ENCODE measurements around the gene RAMACL. TPM values are rescaled to one million over a fixed set of nuclear protein-coding genes. Genes with fewer than 3 reads are reported as not detected.

The RAMACL gene
- total and polyA plus RNA-seq, 2 of the 4 experiments (the other 2 are of a cell fraction), result 0.46 to 0.90 TPM

DNA sequence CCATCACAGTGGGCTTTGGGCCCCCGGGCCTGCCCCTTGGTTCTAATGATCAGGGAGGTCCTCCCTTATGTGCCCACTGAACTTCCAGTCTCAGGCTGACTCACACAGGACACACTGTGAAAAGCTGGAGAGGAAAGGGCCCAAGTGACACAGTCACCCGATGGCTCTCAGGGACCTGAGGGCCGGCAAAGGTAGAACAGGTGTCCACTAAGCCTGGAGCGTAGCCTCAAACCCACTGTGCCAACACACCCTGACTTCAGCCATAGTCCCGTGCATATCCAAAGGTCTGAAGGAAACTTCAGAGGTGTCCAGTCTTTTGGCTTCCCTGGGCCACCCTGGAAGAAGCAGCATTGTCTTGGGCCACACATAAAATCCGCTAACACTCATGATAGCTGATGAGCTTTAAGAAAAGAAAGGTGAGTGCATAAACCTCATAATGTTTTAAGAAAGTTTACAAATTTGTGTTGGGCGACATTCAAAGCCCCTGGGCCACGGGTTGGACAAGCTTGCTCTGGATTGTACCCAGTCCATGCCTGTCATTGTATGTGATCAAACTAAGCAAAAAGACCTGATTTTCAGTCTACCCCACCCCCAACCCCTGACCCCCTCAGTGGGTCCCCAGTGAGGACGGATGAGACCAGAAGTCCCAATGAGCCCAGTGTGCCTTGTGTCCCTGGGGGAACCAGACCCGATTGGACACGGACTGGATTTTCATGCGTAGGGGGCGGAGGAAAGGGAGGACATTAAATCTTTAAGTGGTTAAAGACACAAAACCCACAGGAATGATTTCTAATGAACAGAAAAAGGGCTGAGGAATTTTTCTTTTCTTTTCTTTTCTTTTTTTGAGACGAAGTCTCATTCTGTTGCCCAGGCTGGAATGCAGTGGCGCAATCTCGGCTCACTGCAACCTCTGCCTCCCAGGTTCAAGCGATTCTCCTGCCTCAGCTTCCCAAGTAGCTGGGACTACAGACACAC lies 6.1 kb downstream of the RAMACL start:
- H4K5ac ChIP-seq (ENCODE audit: low read depth, low read length), result no peak overlapping the region
- ChIA-PET CTCF (no interaction called here), POLR2A (ENCODE audit: unreplicated experiment) (no interaction called here)
- dilution Hi-C loops (cut with HindIII; ENCODE audit: low sequenced_read_pairs, unreplicated experiment) (no loop called here), intact Hi-C loops (cut with micrococcal nuclease) (no loop called here), in situ Hi-C loops (cut with MboI; ENCODE audit: low sequenced_read_pairs) (no loop called here)
- H3K27ac ChIP-seq (ENCODE audit: insufficient read depth, low read length), result no peak overlapping the region
- H3K27me3 ChIP-seq (ENCODE audit: control insufficient read depth, insufficient read depth, low read length), result no peaks in the 10 kb centered on the region
- no peak overlapping the region for H2AFZ ChIP-seq (replicated peaks; ENCODE audit: low read length, poor library complexity)
- H3K9ac ChIP-seq (ENCODE audit: low read depth, low read length), result no peak overlapping the region
- H3K79me1 ChIP-seq (ENCODE audit: low read depth in 1 of 2, low read length in 2 of 2), result peaks cover 29 to 30% of the 10 kb centered on the region in 2 experiments
- no peak overlapping the region for H3K4ac ChIP-seq (ENCODE audit: low read depth, low read length)
- DNase-seq (no peak), ATAC-seq (ENCODE audit: low read depth) (no peak)
- TF ChIP-seq RFX5 (IDR thresholded peaks at IDR 0.05; ENCODE audit: low read depth, low read length), result no peak
- no peak for TF ChIP-seq FOS (IDR thresholded peaks at IDR 0.05; ENCODE audit: low read depth, low read length)
- no peak for TF ChIP-seq MXI1 (IDR thresholded peaks at IDR 0.05; ENCODE audit: borderline replicate concordance, low read depth, low read length)
- no peak for TF ChIP-seq CEBPB (IDR thresholded peaks at IDR 0.05; ENCODE audit: low read depth, low read length)
- no peak for TF ChIP-seq MAFK (IDR thresholded peaks at IDR 0.05; ENCODE audit: low read depth, low read length)
- TF ChIP-seq NFE2L2 (IDR thresholded peaks at IDR 0.05; ENCODE audit: low read depth, low read length), result no peak
- TF ChIP-seq SMC3 (IDR thresholded peaks at IDR 0.05; ENCODE audit: low read depth, low read length), result no peak
- TF ChIP-seq MAZ (IDR thresholded peaks at IDR 0.05; ENCODE audit: borderline replicate concordance, low read depth, low read length), result no peak
- H3K4me1 ChIP-seq (ENCODE audit: control insufficient read depth, insufficient read depth, low read length), result peaks cover 5% of the 10 kb centered on the region
- no peaks in the 10 kb centered on the region; the same call in 1 of the 2 replicates for H4K20me1 ChIP-seq (ENCODE audit: insufficient read depth, low read length)
- H3K56ac ChIP-seq (ENCODE audit: extremely low read depth, insufficient read depth, low read length), result no peak overlapping the region
- H2BK5ac ChIP-seq (ENCODE audit: low read depth, low read length, poor library complexity, severe bottlenecking), result no peak overlapping the region
- no peak overlapping the region for H2BK20ac ChIP-seq (ENCODE audit: low read depth, low read length)
- no peak overlapping the region for H3K18ac ChIP-seq (ENCODE audit: low read depth, low read length)
- BruUV-seq (replicated peaks), result no TSS peak
- H3K14ac ChIP-seq (replicated peaks; ENCODE audit: low read depth, low read length), result no peak overlapping the region
- H3K23ac ChIP-seq (ENCODE audit: low read depth, low read length), result no peak overlapping the region
- no peak overlapping the region for H2AK5ac ChIP-seq (ENCODE audit: low read depth, low read length)
- no peak overlapping the region for H2AK9ac ChIP-seq (replicated peaks; ENCODE audit: low read depth, low read length, poor library complexity)
- no peaks in the 10 kb centered on the region for H3K9me3 ChIP-seq (ENCODE audit: control insufficient read depth, insufficient read depth, low read length)
- H4K8ac ChIP-seq (ENCODE audit: low read depth in 2 of 2, low read length in 2 of 2), result no peak overlapping the region
- H3K4me2 ChIP-seq (ENCODE audit: low read depth, low read length), result no peak overlapping the region
- WGBS, 2 experiments (ENCODE audit: extremely low coverage in 2 of 2, insufficient read length in 1 of 2), result 94% methylated on average over 3 of the region's 17 CpGs; no CpG with 5 or more reads in 1 of the 2 experiments
- H3K9me1 ChIP-seq (ENCODE audit: insufficient read depth, low read length), result no peaks in the 10 kb centered on the region
- H3K4me3 ChIP-seq (ENCODE audit: insufficient read depth, low read depth, low read length), result no peak overlapping the region
- H3K36me3 ChIP-seq (ENCODE audit: control insufficient read depth, insufficient read depth, low read length), result peaks cover 7% of the 10 kb centered on the region; the same call in 1 of the 2 replicates
- no peak overlapping the region for H4K91ac ChIP-seq (ENCODE audit: insufficient read depth, low read depth, low read length)
- no peak overlapping the region for H2BK120ac ChIP-seq (ENCODE audit: low read depth, low read length)
- no peak overlapping the region for H2BK15ac ChIP-seq (ENCODE audit: low read depth, low read length)

Measured in IMR-90 (cell line).